Body of pancreas (tissue), 4 donors: ENCODE measurements around the gene STAT1. TPM values are rescaled to one million over a fixed set of nuclear protein-coding genes. Genes with fewer than 3 reads are reported as not detected.

Source experiments
- ATAC-seq: fragments of 150-250 bp; one replicate; pipeline ENCODE4 v1.9.1; 2016
- DNase-seq, 4 donors: peaks; one replicate each; pipeline ENCODE4 v3.0.0-alpha.2; 2019
- H3K27ac ChIP-seq, 4 donors: fragments of 200-600 bp; sonication (generic); 1 replicate in 3 of 4; 2 replicates in 1 of 4; pipeline versions ENCODE4 v1.5.1 to v1.6.1; 2016 to 2019; ENCODE audit warnings: mild to moderate bottlenecking in 1 of 4, mixed read lengths in 1 of 4, moderate library complexity in 1 of 4
- H3K27me3 ChIP-seq, 2 donors: fragments of 200-600 bp; sonication (generic); one replicate each; pipeline ENCODE4 v1.6.0; 2016; ENCODE audit warnings: mild to moderate bottlenecking in 1 of 2
- H3K36me3 ChIP-seq, 2 donors: fragments of 200-600 bp; sonication (generic); replicated peaks in 1 of 2; 2 replicates each; pipeline ENCODE4 v1.5.1; 2016; ENCODE audit warnings: low read depth in 2 of 2; ENCODE audit not compliant: insufficient read depth in 1 of 2
- H3K4me1 ChIP-seq: fragments of 200-600 bp; sonication (generic); one replicate; pipeline ENCODE4 v1.6.0; 2016
- H3K4me3 ChIP-seq, 2 donors: fragments of 200-600 bp; sonication (generic); 1 replicate in 1 of 2; 2 replicates in 1 of 2; pipeline ENCODE4 v1.5.1; 2016 to 2019
- H3K9me3 ChIP-seq, 3 donors: fragments of 200-600 bp; sonication (generic); 1 replicate in 2 of 3; 2 replicates in 1 of 3; pipeline ENCODE4 v1.5.1; 2016
- CTCF ChIP-seq, 7 experiments: fragments of 450-650 bp in 4 of 7; fragments of 200-600 bp in 3 of 7; sonication (generic) in 3 of 7; IDR thresholded peaks; one replicate each; pipeline ENCODE4 v1.5.1; 2016 to 2019; ENCODE audit warnings: antibody characterized with exemption in 7 of 7
- POLR2A ChIP-seq, 3 donors: fragments of 450-650 bp; IDR thresholded peaks; one replicate each; pipeline ENCODE4 v1.6.1; 2016; ENCODE audit warnings: antibody characterized with exemption in 3 of 3, mild to moderate bottlenecking in 2 of 3
- WGBS, 2 donors: methylation state at CpG; one replicate each; pipeline ENCODE4 v1.1.5; 2017; 5-methylcytosine and 5-hydroxymethylcytosine counted together
- intact Hi-C: fragments of 100-400 bp; cut with DNase I; formaldehyde crosslinking; loops from one replicate; pipeline ENCODE4 v1.15.1; 2023
- total RNA-seq, 2 donors: library from RNA; depleted of rRNA; stranded (reverse); fragments of >200 nt; gene quantifications; one replicate each; pipeline ENCODE4 v1.1.0, GENCODE V29; 2016

The STAT1 gene
- total RNA-seq, 2 donors from 2014 or later, result 30.1 to 56.4 TPM

- TF ChIP-seq POLR2A (IDR thresholded peaks at IDR 0.05) (no peak), CTCF (IDR thresholded peaks at IDR 0.05) (no peak)
- DNase-seq (no peak), ATAC-seq (peak; percentile 8)
- peak overlapping the region in 1 of 4 donors; percentile 14 for H3K27ac ChIP-seq
- H3K9me3 ChIP-seq, result no peaks in the 10 kb centered on the region
- no peak overlapping the region for H3K4me3 ChIP-seq
- intact Hi-C loops, result loop anchor here (5.0 kb wide), 1 partner anchor 102 kb away; the partner anchor contains the start of gene STAT4
- H3K27me3 ChIP-seq, result no peaks in the 10 kb centered on the region
- H3K4me1 ChIP-seq, result peaks cover 7% of the 10 kb centered on the region
- WGBS, 2 donors, result 38 to 43% methylated on average over 1 of the region's 1 CpG
- no peaks in the 10 kb centered on the region for H3K36me3 ChIP-seq
Observed at GRCh38 chr2:191050640-191050987, 36.6 kb upstream of the STAT1 start.

DNA sequence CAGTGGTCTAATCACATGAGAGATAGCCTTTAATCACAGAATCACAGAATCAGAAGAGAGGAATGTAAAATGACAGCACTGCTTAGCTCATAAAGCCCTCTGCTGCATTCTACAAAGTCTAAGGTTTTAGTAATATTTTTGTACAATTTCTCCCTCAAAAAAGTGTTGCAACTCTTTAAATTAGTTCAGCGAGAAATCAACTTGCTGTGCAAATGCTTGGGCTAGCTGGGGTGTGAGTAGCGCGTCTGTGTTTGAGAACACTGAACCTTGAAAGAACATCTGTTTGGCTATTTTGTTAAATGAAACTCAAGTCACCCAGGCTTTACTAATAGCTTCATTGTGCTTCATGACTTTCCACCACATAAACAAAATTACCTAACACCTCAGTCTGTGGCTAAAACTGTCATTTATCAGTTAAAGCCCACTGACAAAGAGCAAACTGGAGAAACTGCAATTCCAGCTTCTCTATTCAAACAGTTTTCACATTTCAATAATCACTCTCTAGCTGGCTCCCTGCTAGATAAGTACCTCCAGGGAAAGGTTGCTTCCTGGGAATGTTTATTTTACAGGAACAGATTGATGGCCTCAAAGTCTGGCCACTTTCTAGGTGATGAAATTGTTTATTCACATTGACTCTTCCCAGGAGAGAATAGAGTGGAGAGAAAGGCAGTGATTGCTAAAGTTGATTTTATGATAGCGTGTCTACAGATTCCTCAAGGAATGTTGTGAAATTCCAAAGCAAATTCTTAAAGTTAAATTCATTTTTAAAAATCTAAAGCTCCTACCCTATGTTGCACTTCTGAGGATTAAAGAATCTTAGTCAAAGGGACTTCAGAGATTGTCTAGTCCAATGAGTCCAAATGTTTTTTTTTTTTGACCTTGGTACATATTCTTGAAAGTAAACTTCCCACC is 36.0 kb upstream of the STAT1 start:
- Histone ChIP-seq H3K4me3 (no peak overlapping the region), H3K27ac (peak overlapping the region in 2 of 4 donors; percentile 5 to 14), H3K4me1 (peaks cover 7% of the 10 kb centered on the region), H3K36me3 (no peaks in the 10 kb centered on the region), H3K9me3 (no peaks in the 10 kb centered on the region), H3K27me3 (no peaks in the 10 kb centered on the region)
- DNase-seq (no peak), ATAC-seq (peak; percentile 49)
- intact Hi-C loops, result loop anchor here (5.0 kb wide), 1 partner anchor 102 kb away; the partner anchor contains the start of gene STAT4
- TF ChIP-seq POLR2A (IDR thresholded peaks at IDR 0.05) (no peak), CTCF (IDR thresholded peaks at IDR 0.05) (no peak)
- 13 to 18% methylated on average over 4 of the region's 4 CpGs for WGBS, 2 donors

DNA sequence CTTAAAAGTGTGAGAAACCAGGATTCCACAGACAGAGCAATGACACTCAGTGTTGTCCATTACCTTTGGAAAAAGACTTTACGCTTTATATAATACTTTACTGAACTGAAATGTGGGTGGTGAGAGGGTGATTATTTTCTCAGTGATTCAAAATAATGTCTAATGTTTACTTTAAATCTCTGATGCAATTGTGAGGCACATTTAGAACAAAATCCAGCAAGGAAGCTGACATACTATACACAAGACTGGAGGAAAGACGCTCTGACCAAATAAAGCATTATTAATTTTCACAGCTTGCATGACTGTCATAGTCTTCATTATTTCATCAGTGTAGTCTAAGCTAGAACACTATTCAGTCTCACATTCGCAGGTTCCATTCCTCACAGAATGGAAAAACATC is 34.1 kb upstream of the STAT1 start:
- intact Hi-C loops, result no loop called here
- H3K27ac ChIP-seq, result no peak overlapping the region
- peaks cover 7% of the 10 kb centered on the region for H3K4me1 ChIP-seq
- H3K4me3 ChIP-seq, result no peak overlapping the region
- ATAC-seq, result no peak
- no peaks in the 10 kb centered on the region for H3K9me3 ChIP-seq
- no peak for DNase-seq
- no peaks in the 10 kb centered on the region for H3K36me3 ChIP-seq
- H3K27me3 ChIP-seq, result no peaks in the 10 kb centered on the region
- WGBS, 2 donors, result 77 to 82% methylated on average over 3 of the region's 3 CpGs
- TF ChIP-seq CTCF (IDR thresholded peaks at IDR 0.05) (no peak), POLR2A (IDR thresholded peaks at IDR 0.05) (no peak)

- TF ChIP-seq POLR2A (IDR thresholded peaks at IDR 0.05) (no peak), CTCF (IDR thresholded peaks at IDR 0.05) (no peak)
- WGBS, 2 donors, result 93 to 95% methylated on average over 1 of the region's 1 CpG
- Histone ChIP-seq H3K36me3 (no peaks in the 10 kb centered on the region), H3K9me3 (no peaks in the 10 kb centered on the region), H3K4me1 (peaks cover 11% of the 10 kb centered on the region), H3K27me3 (no peaks in the 10 kb centered on the region), H3K27ac (no peak overlapping the region), H3K4me3 (no peak overlapping the region)
- intact Hi-C loops, result no loop called here
- DNase-seq (no peak), ATAC-seq (no peak)
Observed at GRCh38 chr2:191045141-191045540, 31.2 kb upstream of the STAT1 start.
